ENCODE results near the gene FBF1.

DNA sequence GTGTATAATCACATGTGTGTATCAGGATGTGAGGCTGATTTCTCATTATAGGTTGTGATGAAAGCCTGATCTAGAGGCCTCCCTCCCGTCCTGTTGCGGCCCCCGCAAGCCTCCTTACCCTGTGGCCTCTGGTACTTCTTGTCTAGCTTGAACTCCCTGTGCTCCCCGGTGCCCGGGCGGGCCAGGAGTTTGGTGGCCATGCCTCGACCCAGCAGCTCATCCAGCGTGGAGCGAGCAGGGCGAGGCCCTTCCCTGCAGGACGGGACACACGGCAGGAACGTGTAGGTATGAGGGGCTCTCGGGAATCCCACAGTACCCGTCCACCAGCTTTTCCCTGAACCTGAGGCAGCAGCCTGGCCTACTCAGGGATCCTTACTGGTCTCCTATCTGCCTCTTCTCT, 14.9 kb downstream of the FBF1 start:
- no peak for TF ChIP-seq POLR2AphosphoS5 (IDR thresholded peaks at IDR 0.05; ENCODE audit: insufficient read depth in 1 of 2, low read depth in 1 of 2)
- TF ChIP-seq, protein P1, sequence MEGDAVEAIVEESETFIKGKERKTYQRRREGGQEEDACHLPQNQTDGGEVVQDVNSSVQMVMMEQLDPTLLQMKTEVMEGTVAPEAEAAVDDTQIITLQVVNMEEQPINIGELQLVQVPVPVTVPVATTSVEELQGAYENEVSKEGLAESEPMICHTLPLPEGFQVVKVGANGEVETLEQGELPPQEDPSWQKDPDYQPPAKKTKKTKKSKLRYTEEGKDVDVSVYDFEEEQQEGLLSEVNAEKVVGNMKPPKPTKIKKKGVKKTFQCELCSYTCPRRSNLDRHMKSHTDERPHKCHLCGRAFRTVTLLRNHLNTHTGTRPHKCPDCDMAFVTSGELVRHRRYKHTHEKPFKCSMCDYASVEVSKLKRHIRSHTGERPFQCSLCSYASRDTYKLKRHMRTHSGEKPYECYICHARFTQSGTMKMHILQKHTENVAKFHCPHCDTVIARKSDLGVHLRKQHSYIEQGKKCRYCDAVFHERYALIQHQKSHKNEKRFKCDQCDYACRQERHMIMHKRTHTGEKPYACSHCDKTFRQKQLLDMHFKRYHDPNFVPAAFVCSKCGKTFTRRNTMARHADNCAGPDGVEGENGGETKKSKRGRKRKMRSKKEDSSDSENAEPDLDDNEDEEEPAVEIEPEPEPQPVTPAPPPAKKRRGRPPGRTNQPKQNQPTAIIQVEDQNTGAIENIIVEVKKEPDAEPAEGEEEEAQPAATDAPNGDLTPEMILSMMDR (IDR thresholded peaks at IDR 0.05) = no peak

Data from vagina (tissue), 2 donors.